SH-SY5Y (cell line): ENCODE data around the gene UAP1L1.

ENCODE experiments used
- GATA2 ChIP-seq: IDR thresholded peaks from 2 replicates; pipeline ENCODE4 v1.6.1; 2011; ENCODE audit warnings: mild to moderate bottlenecking, low read depth, low read length
- GATA3 ChIP-seq: IDR thresholded peaks from 2 replicates; pipeline ENCODE4 v1.6.1; 2011; ENCODE audit warnings: low read depth, mild to moderate bottlenecking, low read length, moderate library complexity

Gene UAP1L1

DNA sequence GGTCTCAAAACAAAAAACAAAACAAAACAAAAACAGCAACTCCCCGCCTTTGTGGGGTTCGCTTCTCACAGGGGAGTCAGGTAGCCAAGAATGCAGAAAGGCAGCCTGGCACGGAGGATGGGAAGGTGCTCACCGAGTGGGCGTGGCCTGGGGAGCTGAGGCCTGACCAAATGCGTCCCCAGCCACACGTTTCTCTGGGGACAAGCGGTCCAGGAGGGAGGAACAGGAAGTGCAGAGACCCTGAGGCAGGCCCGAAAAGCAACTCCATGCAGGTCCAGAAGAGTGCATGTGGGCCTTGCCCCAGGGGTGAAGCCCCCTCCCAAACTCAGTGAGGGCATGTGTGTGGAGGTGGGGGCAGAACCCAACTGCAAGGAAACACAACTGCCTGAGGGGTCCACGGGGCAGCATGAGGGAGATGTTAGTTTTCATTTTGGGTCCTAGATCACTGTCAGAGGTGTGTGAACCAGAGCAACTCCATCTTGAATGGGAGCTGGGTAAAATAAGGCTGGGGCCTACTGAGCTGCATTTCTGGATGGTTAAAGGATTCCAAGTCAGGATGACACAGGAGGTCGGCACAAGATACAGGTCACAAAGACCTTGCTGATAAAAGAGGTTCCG is 2.6 kb upstream of the UAP1L1 start:
- TF ChIP-seq GATA2 (no peak), GATA3 (no peak)

DNA sequence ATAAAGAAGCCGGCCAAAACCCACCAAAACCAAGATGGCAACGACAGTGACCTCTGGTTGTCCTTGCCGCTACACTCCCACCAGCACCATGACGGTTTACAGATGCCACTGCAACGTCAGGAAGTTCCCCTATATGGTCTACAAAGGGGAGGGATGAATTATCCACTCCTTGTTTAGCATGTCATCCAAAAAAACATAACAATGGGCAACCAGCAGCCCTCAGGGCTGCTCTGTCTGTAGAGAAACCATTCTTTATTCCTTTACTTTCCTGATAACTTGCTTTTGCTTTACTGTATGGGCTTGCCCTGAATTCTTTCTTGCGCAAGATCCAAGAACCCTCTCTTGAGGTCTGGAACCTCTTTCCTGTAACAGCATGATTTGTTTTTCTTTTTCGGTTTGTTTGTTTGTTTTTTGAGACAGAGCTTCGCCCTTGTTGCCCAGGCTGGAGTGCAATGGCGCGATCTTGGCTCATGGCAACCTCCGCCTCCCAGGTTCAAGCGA is 2.0 kb upstream of the UAP1L1 start:
- TF ChIP-seq GATA2 (no peak), GATA3 (no peak)

DNA sequence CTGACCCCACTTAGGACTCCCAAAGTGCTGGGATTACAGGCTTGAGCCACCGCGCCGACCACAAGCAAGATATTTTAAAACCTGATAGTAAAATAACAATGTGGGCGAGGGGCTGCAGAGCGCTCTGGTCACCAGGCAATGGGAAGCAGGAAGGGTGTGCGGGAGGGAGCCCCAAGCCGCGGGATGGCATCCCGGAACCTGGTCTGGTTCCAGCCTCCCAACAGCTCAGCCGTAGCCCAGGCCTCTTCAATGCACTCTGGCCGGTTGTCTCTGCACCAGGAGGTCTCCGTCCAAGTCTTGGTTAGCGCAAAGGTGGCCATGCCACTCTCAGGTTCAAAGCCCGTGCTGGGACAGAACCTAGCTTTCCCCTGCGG is 694 bp upstream of the UAP1L1 start:
- no peak for TF ChIP-seq GATA3
- no peak for TF ChIP-seq GATA2

DNA sequence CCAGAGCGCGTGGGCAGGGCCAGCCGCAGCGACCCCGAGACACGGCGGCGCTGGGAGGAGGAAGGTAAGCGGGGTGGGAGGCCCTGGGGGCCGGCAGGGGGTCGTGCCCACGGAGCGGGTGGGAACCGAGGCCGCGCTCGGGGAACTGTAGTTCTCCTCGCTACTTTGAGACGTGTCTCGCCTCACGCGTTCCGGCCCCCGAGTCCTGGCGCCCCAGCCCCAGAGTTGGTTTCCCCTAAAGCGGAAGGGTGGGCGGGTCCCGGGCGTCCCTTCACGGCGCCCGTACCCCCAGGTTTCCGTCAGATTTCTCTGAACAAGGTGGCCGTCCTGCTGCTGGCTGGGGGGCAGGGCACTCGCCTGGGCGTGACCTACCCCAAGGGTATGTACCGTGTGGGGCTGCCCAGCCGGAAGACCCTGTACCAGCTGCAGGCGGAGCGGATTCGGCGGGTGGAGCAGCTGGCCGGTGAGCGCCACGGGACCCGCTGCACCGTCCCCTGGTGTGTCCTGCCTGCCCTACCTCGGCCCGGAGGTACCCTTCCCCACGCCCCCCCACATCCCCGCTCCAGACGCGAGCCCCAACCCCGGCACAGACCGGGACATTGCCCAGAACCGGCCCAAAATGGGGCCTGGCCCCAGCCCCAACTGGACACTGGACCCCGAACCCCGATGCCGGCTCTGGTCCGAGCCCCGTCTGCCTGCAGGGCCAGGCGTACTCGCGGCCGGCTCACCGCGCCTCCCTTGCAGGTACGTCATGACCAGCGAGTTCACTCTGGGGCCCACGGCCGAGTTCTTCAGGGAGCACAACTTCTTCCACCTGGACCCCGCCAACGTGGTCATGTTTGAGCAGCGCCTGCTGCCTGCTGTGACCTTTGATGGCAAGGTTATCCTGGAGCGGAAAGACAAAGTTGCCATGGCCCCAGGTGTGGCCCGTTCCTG is 709 bp downstream of the UAP1L1 start:
- no peak for TF ChIP-seq GATA3
- TF ChIP-seq GATA2: no peak

DNA sequence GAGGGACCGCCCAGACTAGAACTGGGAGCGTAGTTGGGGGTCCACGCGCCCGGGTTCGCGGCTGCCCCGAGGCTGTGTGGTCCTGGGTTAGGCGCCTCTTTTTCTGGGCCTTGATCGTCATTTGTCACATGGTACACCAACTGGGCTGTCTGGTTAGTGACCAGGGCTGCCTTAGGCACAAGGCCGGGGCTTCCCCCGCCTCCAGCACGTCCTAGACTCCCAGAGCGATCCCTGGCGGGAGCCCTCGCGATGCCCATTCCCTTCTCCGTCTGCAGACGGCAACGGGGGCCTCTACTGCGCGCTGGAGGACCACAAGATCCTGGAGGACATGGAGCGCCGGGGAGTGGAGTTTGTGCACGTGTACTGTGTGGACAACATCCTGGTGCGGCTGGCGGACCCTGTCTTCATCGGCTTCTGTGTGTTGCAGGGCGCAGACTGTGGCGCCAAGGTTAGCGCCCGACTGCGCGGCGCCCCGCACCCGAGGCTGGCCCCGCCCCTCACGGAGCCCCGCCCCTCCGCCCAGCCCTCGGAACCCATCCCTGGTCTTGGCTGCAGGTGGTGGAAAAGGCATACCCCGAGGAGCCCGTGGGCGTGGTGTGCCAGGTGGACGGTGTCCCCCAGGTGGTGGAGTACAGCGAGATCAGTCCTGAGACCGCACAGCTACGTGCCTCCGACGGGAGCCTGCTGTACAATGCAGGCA is 1.5 kb downstream of the UAP1L1 start:
- TF ChIP-seq GATA3: no peak
- TF ChIP-seq GATA2: no peak

DNA sequence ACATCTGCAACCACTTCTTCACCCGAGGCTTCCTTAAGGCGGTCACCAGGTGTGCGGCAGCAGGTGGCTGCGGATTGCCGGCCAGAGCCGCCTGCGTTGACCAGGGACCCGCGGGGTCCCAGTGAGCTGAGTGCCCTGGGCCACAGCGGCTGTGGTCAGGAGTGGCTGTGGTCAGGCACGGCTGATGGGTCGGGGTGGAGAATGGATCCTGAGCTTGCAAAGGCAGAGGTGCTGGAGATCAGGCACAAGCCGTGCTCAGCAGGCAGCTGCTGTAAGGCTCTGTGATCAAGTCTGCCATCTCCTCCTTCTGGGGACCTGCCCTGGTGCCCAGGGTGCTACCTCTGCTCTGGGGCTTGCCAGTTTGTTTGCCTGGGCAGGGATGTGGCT is 2.1 kb downstream of the UAP1L1 start:
- TF ChIP-seq GATA3 (no peak), GATA2 (no peak)

DNA sequence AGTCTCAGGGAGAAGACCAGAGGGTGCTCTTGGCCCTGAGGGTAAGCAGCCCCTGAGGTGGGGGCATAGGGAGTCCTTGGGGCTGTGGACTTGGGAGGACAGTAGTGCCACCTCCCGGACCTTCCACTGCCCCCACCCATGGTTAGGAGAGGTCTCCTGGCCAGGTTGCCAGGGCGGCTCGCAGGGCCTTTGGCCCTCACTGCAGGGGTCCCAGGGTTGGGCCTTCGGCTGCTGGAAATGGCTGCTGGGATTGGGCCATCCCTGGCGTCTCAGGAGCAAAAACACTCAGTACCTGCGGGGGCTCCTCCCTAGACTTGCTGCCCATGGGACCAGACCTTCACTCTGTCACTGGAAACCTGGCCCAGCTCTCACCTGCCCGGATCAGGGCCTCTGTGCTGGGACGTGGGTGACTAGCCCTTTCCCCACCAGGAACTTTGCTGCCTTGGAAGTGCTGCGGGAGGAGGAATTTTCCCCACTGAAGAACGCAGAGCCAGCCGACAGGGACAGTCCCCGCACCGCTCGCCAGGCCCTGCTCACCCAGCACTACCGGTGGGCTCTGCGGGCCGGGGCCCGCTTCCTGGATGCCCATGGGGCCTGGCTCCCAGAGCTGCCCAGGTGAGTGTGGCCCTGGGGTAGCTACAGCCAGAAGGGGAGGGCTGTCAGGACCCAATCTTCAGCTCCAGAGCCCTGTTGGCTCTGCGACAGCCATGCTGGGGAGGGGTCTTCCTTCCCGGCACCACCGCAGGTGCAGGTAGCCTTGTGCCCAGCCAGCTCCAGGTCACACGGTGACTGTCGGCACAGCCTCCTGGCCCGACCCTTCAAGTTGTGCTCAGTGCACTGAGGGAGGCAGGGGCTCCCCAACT is 3.2 kb downstream of the UAP1L1 start:
- TF ChIP-seq GATA3: no peak
- no peak for TF ChIP-seq GATA2

DNA sequence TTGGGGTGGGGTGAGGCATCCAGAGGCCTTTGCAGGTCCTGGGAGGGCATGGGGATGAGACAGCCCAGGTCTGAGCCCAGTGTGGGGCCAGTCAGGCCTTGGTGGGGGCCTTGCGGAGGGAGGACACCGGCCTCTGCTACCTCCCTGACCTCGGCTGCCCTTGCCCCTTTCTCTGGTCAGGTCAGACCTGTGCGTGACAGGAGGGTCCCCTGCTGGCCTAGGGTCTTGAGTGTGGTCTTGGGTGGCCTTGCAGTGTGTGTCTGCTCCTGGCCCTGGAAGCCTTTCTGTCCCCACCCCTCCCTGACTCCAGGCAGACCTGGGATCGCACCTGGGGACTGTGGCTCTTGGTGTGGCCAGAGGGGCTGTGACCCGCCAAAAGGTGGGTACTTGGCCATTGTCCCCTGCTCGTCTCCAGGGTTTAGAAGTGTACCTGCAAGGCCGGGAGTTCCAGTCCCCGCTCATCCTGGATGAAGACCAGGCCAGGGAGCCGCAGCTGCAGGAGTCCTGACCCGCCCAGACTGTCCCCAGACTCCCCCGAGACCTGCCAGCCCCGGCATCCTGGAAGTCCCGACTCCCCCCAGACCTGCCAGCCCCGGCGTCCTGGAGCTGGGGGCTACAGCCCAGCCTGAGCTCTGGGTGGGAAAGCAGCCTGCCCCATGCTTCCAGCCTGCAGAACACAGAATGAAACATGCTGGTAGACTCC is 5.1 kb downstream of the UAP1L1 start:
- TF ChIP-seq GATA2 (no peak), GATA3 (no peak)

DNA sequence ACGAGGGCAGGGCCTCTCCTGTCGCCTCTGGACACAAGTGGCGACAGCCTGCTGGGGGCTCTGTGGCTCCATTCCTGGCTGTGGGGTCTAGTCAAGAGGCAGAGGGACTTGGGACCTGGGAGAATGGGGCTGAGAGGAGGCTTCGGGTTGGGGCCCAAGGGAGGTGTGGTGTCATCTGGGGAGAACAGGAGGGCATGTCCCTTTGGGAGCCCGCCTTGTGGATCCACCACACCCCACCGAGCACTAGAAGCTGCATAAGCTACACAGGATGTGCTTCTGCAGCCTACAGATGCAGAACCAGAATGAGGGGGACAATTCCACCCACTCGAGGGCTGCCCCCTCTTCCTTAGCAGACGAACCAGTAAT is 5.6 kb downstream of the UAP1L1 start:
- no peak for TF ChIP-seq GATA2
- TF ChIP-seq GATA3: no peak

DNA sequence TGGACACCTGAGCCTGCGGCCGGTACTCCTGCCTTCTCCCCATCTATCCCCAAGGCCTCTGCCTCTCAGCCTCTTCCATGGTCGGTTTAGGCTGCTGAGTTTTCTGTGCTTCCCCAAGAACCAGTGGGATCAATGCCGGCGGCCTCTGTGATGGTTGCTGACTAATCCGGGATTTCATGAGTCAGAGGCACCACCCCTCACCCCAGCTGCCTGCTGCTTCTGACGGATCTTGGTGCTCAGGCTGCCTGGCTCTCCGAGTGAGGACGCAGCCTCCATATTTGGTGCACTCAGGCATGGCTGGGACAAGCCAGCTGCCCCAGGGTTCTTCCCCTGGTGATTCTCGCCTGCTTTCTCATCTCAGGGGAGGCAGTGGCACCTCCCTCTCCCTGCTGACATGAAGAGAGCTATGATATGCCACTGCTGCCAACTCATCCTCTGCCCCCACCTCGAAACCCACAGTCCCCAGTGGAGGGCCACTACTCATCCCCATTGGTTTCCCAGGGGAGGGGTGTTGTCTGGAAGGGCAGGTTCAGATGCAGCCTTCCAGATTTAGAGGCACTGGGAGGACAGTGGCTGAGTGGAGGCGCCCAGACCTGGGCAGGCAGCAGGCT is 6.2 kb downstream of the UAP1L1 start:
- TF ChIP-seq GATA3: no peak
- TF ChIP-seq GATA2: no peak

DNA sequence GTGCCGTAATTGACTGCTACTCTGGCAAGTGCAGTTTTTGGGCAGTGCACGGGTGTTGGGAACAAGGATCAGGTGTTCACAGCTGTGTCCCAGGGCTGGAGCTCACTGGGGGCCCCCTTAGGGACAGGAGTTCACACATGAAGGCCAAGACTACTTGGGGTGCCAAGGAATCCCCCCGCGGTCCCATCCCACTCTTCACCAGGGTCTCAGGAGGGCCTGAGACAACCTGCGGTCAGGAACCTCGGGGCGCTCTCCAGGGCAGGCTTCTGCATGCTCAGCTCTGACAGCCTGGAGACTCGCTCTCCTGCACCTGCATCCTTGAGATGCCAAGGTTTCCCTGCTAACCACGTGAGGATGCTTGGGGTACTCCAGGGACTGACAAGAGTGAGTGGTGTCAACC is 7.2 kb downstream of the UAP1L1 start:
- TF ChIP-seq GATA3 (no peak), GATA2 (no peak)

DNA sequence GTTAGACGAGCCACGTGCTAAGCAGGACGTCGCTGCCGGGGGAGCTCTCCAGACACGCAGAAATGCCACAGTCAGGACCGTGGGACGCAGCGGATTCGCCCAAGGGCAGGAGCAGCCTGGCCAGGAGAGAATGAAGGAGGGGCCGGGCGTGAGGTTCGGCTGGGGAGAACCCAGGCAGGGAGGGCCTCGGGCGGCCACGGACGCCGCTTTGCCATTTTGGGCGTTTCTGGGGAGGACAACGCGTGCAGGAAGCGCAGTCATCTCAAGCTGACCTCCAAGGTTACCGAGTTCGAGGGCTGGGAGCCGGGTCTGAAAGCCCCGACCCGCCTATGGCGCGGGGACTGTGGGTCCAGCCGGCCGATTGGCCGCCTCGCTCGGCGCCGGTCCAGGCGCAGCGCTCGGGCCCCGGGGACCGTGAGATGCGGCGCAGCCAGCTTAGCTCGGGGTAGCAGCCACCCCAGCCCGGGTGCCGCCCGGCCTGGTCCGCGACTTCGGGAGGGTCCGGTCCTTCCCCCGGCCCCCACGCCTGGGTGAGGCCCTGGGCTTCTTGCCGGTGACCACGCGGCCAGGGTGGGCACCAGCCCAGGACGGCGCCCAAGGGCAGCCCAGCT is 8.7 kb downstream of the UAP1L1 start:
- TF ChIP-seq GATA3 (no peak), GATA2 (no peak)
